GM23338 (cell line): ENCODE data around the gene GP5.

ENCODE experiments used
- CREB1 ChIP-seq: fragments of 250-450 bp; sonication (Bioruptor Pico); IDR thresholded peaks from 2 replicates; pipeline ENCODE4 v1.5.0; 2020; ENCODE audit warnings: low read depth, mild to moderate bottlenecking, moderate library complexity
- CTCF ChIP-seq, 2 experiments: fragments of 200-600 bp in 1 of 2; sonication (generic) in 1 of 2; conservative IDR thresholded peaks; 2 replicates each; pipeline versions ENCODE4 v1.5.1 to v1.6.1; 2016 to 2017; ENCODE audit warnings: antibody characterized with exemption in 2 of 2, low read depth in 2 of 2, mild to moderate bottlenecking in 2 of 2, moderate library complexity in 1 of 2
- EZH2 ChIP-seq: fragments of 200-600 bp; sonication (generic); IDR thresholded peaks from one replicate; pipeline ENCODE4 v1.8.0; 2017; ENCODE audit warnings: antibody characterized with exemption, mild to moderate bottlenecking, low read depth; ENCODE audit not compliant: unreplicated experiment
- POLR2AphosphoS5 ChIP-seq: IDR thresholded peaks from 2 replicates; pipeline ENCODE4 v1.6.1; 2016; ENCODE audit warnings: antibody characterized with exemption, low read depth

GRCh38 chr3:194381460-194381875, 17.6 kb downstream of the GP5 start:
- TF ChIP-seq CTCF (conservative IDR thresholded peaks at IDR 0.05; ENCODE audit: low read depth in 2 of 2): no peak
- no peak for TF ChIP-seq CREB1 (CRISPR knock-in tag)
- no peak for TF ChIP-seq POLR2AphosphoS5
- no peak for TF ChIP-seq EZH2
